Measurements from ENCODE around the gene RAB8A. TPM values are rescaled to one million over a fixed set of nuclear protein-coding genes. Genes with fewer than 3 reads are reported as not detected.
"Not testable (repeated sequence)": the region's sequence is repeated elsewhere in the genome, so short reads cannot be mapped to it uniquely, and the experiment has no call there.

RAB8A gene
- polyA plus RNA-seq, 1 donor from 2014 or later: 29.8 TPM

DNA sequence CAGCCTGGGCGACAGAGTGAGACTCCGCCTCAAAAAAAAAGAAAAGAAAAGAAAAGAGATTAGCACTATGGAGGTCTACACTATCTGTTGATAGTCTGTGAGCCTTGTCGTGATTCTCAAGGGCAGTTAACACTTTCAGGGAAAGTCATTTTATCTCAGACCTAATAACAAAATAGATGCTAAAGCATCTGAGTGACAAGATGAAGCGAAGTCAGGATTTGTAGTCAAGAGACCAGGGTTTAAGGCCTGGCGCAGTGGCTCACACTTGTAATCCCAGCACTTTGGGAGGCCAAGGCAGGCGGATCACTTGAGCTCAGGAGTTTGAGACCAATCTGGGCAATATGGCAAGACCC is 13.3 kb upstream of the RAB8A start:
- Histone ChIP-seq H3K36me3 (ENCODE audit: insufficient read depth, low read length) (peaks cover 8% of the 10 kb centered on the region), H3K9ac (ENCODE audit: low read length) (no peak overlapping the region), H3K27ac (ENCODE audit: low read length) (no peak overlapping the region), H3K27me3 (ENCODE audit: insufficient read depth, low read depth, low read length) (no peaks in the 10 kb centered on the region), H3K9me2 (ENCODE audit: insufficient read depth, low read length) (no peaks in the 10 kb centered on the region), H3K79me2 (replicated peaks; ENCODE audit: insufficient read depth, low read length) (no peaks in the 10 kb centered on the region), H4K20me1 (ENCODE audit: insufficient read depth) (no peaks in the 10 kb centered on the region), H3K9me3 (ENCODE audit: low read length) (no peaks in the 10 kb centered on the region), H3K4me3 (ENCODE audit: low read length) (no peak overlapping the region), H3F3A (ENCODE audit: insufficient read depth, low read length, poor library complexity, severe bottlenecking) (no peaks in the 10 kb centered on the region), H3K4me2 (ENCODE audit: low read length) (no peak overlapping the region), H2AFZ (ENCODE audit: low read depth, low read length) (no peak overlapping the region)
- TF ChIP-seq TAF1 (IDR thresholded peaks at IDR 0.05; ENCODE audit: low read depth) (no peak), RAD21 (conservative IDR thresholded peaks at IDR 0.05) (no peak), POLR2AphosphoS5 (IDR thresholded peaks at IDR 0.05) (no peak), EP300 (conservative IDR thresholded peaks at IDR 0.05; ENCODE audit: poor library complexity, severe bottlenecking) (no peak), EZH2 (IDR thresholded peaks at IDR 0.05; ENCODE audit: borderline replicate concordance, insufficient read depth, low read length, poor library complexity, severe bottlenecking) (no peak), SMC3 (conservative IDR thresholded peaks at IDR 0.05; ENCODE audit: poor library complexity) (no peak), MXI1 (conservative IDR thresholded peaks at IDR 0.05; ENCODE audit: poor library complexity, severe bottlenecking) (no peak)
- TF ChIP-seq, protein P1, sequence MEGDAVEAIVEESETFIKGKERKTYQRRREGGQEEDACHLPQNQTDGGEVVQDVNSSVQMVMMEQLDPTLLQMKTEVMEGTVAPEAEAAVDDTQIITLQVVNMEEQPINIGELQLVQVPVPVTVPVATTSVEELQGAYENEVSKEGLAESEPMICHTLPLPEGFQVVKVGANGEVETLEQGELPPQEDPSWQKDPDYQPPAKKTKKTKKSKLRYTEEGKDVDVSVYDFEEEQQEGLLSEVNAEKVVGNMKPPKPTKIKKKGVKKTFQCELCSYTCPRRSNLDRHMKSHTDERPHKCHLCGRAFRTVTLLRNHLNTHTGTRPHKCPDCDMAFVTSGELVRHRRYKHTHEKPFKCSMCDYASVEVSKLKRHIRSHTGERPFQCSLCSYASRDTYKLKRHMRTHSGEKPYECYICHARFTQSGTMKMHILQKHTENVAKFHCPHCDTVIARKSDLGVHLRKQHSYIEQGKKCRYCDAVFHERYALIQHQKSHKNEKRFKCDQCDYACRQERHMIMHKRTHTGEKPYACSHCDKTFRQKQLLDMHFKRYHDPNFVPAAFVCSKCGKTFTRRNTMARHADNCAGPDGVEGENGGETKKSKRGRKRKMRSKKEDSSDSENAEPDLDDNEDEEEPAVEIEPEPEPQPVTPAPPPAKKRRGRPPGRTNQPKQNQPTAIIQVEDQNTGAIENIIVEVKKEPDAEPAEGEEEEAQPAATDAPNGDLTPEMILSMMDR (IDR thresholded peaks at IDR 0.05; ENCODE audit: poor library complexity, severe bottlenecking): no peak
- TF ChIP-seq, protein P2, sequence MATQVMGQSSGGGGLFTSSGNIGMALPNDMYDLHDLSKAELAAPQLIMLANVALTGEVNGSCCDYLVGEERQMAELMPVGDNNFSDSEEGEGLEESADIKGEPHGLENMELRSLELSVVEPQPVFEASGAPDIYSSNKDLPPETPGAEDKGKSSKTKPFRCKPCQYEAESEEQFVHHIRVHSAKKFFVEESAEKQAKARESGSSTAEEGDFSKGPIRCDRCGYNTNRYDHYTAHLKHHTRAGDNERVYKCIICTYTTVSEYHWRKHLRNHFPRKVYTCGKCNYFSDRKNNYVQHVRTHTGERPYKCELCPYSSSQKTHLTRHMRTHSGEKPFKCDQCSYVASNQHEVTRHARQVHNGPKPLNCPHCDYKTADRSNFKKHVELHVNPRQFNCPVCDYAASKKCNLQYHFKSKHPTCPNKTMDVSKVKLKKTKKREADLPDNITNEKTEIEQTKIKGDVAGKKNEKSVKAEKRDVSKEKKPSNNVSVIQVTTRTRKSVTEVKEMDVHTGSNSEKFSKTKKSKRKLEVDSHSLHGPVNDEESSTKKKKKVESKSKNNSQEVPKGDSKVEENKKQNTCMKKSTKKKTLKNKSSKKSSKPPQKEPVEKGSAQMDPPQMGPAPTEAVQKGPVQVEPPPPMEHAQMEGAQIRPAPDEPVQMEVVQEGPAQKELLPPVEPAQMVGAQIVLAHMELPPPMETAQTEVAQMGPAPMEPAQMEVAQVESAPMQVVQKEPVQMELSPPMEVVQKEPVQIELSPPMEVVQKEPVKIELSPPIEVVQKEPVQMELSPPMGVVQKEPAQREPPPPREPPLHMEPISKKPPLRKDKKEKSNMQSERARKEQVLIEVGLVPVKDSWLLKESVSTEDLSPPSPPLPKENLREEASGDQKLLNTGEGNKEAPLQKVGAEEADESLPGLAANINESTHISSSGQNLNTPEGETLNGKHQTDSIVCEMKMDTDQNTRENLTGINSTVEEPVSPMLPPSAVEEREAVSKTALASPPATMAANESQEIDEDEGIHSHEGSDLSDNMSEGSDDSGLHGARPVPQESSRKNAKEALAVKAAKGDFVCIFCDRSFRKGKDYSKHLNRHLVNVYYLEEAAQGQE (IDR thresholded peaks at IDR 0.05; ENCODE audit: borderline replicate concordance): no peak

DNA sequence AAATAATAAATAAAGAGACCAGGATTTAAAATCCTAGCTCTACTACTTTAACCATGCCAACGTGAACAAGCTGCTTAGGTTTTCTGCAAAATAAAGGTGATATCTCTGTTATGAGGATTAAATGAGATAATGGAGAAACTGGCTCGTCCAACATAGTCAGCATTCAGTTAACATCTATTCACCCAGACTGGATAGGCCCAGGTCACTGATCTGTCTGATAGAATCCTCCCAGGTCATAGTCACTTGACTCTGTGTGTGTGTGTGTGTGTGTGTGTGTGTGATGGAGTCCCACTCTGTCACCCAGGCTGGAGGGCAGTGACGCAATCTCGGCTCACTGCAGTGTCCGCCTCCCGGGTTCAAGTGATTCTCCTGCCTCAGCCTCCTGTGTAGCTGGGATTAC is 12.9 kb upstream of the RAB8A start:
- no peaks in the 10 kb centered on the region for H3F3A ChIP-seq (ENCODE audit: insufficient read depth, low read length, poor library complexity, severe bottlenecking)
- peaks cover 3% of the 10 kb centered on the region for H3K36me3 ChIP-seq (ENCODE audit: insufficient read depth, low read length)
- H4K20me1 ChIP-seq (ENCODE audit: insufficient read depth): no peaks in the 10 kb centered on the region
- no peak overlapping the region for H3K27ac ChIP-seq (ENCODE audit: low read length)
- H3K79me2 ChIP-seq (replicated peaks; ENCODE audit: insufficient read depth, low read length): no peaks in the 10 kb centered on the region
- H3K9me2 ChIP-seq (ENCODE audit: insufficient read depth, low read length): no peaks in the 10 kb centered on the region
- no peaks in the 10 kb centered on the region for H3K27me3 ChIP-seq (ENCODE audit: insufficient read depth, low read depth, low read length)
- no peak overlapping the region for H3K9ac ChIP-seq (ENCODE audit: low read length)
- no peaks in the 10 kb centered on the region for H3K9me3 ChIP-seq (ENCODE audit: low read length)
- no peak overlapping the region for H2AFZ ChIP-seq (ENCODE audit: low read depth, low read length)
- no peak overlapping the region for H3K4me2 ChIP-seq (ENCODE audit: low read length)
- no peak overlapping the region for H3K4me3 ChIP-seq (ENCODE audit: low read length)
- TF ChIP-seq POLR2AphosphoS5 (IDR thresholded peaks at IDR 0.05): no peak
- no peak for TF ChIP-seq SMC3 (conservative IDR thresholded peaks at IDR 0.05; ENCODE audit: poor library complexity)
- no peak for TF ChIP-seq TAF1 (IDR thresholded peaks at IDR 0.05; ENCODE audit: low read depth)
- TF ChIP-seq MXI1 (conservative IDR thresholded peaks at IDR 0.05; ENCODE audit: poor library complexity, severe bottlenecking): no peak
- TF ChIP-seq, protein P2 (IDR thresholded peaks at IDR 0.05; ENCODE audit: borderline replicate concordance): no peak
- no peak for TF ChIP-seq RAD21 (conservative IDR thresholded peaks at IDR 0.05)
- no peak for TF ChIP-seq EP300 (conservative IDR thresholded peaks at IDR 0.05; ENCODE audit: poor library complexity, severe bottlenecking)
- no peak for TF ChIP-seq EZH2 (IDR thresholded peaks at IDR 0.05; ENCODE audit: borderline replicate concordance, insufficient read depth, low read length, poor library complexity, severe bottlenecking)
- TF ChIP-seq, protein P1 (IDR thresholded peaks at IDR 0.05; ENCODE audit: poor library complexity, severe bottlenecking): no peak

DNA sequence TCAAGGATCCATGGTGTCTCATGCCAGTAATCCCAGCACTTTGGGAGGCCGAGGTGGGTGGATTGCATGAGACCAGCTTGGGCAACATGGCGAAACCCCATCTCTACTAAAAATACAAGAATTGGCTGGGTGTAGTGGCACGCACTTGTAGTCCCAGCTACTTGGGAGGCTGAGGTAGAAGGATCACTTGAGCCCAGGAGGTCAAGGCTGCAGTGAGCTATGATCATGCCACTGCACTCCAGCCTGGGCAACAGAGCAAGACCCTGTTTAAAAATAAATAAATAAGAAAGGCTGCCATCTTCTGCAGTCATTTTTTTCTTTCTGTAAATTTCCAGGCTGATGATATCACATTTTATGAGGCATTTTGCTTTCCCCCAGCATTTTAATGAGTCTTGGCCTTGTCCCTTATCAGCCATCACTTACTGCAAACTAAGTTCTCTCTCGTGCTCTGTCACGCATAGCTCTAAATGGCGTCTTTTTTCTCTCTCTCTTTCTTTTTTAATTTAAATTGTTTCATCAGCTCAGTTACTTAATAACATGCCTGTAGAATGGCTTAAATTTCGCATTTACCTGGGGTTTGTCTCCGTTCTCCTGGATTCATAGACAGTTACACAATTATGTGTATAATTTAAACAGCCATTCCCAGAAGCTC is 12.2 kb upstream of the RAB8A start:
- H3K27me3 ChIP-seq (ENCODE audit: insufficient read depth, low read depth, low read length); H3K9me2 ChIP-seq (ENCODE audit: insufficient read depth, low read length); H4K20me1 ChIP-seq (ENCODE audit: insufficient read depth); H3K9ac ChIP-seq (ENCODE audit: low read length); H3K27ac ChIP-seq (ENCODE audit: low read length); H3K36me3 ChIP-seq (ENCODE audit: insufficient read depth, low read length); H3F3A ChIP-seq (ENCODE audit: insufficient read depth, low read length, poor library complexity, severe bottlenecking); H3K9me3 ChIP-seq (ENCODE audit: low read length); H3K79me2 ChIP-seq (replicated peaks; ENCODE audit: insufficient read depth, low read length); H3K4me3 ChIP-seq (ENCODE audit: low read length); H3K4me2 ChIP-seq (ENCODE audit: low read length); H2AFZ ChIP-seq (ENCODE audit: low read depth, low read length): not testable (repeated sequence)

All from neural cell (in vitro differentiated cells).